GM12891 (cell line): ENCODE measurements around the gene POLR1H.

Experiments used
- PAX5 ChIP-seq: IDR thresholded peaks from 2 replicates; pipeline ENCODE4 v1.6.1; 2011; ENCODE audit warnings: low read length, moderate library complexity, mild to moderate bottlenecking; ENCODE audit not compliant: insufficient read depth, severe bottlenecking
- POLR2A ChIP-seq: IDR thresholded peaks from 2 replicates; pipeline ENCODE4 v1.6.1; 2011; ENCODE audit warnings: low read depth, low read length, control low read depth
- POLR2AphosphoS5 ChIP-seq: IDR thresholded peaks from 2 replicates; pipeline ENCODE4 v1.6.1; 2011; ENCODE audit warnings: low read depth, low read length, control low read depth
- POU2F2 ChIP-seq: IDR thresholded peaks from 2 replicates; pipeline ENCODE4 v1.6.1; 2011; ENCODE audit warnings: low read depth, mild to moderate bottlenecking, control low read depth, low read length, moderate library complexity
- SPI1 ChIP-seq: IDR thresholded peaks from 2 replicates; pipeline ENCODE4 v1.6.1; 2011; ENCODE audit warnings: low read depth, low read length, control low read depth
- TAF1 ChIP-seq: IDR thresholded peaks from 2 replicates; pipeline ENCODE4 v1.6.1; 2011; ENCODE audit warnings: low read depth, low read length, control low read depth

- TF ChIP-seq POLR2A (no peak), POU2F2 (no peak), POLR2AphosphoS5 (no peak), SPI1 (no peak), TAF1 (no peak), PAX5 (no peak)
Observed at GRCh38 chr6:30097902-30098768, 37.1 kb downstream of the POLR1H start.
